HG02571 (cell line): ENCODE measurements around the gene IGFBPL1.
"Not testable (repeated sequence)": the region's sequence is repeated elsewhere in the genome, so short reads cannot be mapped to it uniquely, and the experiment has no call there.

Experiments used
- ATAC-seq: cut with Tn5 transposase; IDR thresholded peaks from one replicate; pipeline ENCODE4 v1.9.1; 2021; ENCODE audit warnings: mild to moderate bottlenecking, moderate library complexity; ENCODE audit not compliant: unreplicated experiment

IGFBPL1 gene

DNA sequence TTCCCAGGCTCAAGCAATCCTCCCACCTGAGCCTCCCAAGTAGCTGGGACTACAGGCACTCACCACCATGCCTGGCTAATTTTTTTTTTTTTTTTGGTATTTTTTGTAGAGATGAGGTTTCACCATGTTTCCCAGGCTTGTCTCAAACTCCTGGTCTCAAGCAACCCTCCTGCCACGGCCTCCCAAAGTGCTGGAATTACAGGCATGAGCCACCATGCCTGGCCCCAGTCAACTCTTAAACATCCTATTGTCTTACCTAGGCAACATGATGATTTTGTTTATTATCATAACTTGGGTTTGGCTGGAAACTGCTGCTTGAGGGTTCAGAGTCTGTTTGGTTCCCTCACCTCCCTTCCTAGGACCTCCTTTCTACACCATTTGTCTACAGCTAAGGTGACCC lies 25.1 kb downstream of the IGFBPL1 start:
- not testable (repeated sequence) for ATAC-seq

DNA sequence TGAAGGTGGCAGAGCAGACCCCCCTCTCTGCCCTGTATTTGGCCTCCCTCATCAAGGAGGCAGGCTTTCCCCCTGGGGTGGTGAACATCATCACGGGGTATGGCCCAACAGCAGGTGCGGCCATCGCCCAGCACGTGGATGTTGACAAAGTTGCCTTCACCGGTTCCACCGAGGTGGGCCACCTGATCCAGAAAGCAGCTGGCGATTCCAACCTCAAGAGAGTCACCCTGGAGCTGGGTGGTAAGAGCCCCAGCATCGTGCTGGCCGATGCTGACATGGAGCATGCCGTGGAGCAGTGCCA lies 27.9 kb downstream of the IGFBPL1 start:
- ATAC-seq, result no peak

DNA sequence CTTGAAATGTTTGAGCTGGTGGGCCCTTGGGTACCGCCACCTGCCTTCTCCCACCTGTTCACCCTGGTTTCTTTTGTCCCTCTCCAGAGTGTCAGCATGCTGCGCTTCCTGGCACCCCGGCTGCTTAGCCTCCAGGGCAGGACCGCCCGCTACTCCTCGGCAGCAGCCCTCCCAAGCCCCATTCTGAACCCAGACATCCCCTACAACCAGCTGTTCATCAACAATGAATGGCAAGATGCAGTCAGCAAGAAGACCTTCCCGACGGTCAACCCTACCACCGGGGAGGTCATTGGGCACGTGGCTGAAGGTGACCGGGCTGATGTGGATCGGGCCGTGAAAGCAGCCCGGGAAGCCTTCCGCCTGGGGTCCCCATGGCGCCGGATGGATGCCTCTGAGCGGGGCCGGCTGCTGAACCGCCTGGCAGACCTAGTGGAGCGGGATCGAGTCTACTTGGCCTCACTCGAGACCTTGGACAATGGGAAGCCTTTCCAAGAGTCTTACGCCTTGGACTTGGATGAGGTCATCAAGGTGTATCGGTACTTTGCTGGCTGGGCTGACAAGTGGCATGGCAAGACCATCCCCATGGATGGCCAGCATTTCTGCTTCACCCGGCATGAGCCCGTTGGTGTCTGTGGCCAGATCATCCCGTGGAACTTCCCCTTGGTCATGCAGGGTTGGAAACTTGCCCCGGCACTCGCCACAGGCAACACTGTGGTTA lies 28.4 kb downstream of the IGFBPL1 start:
- ATAC-seq, result no peak

GRCh38 chr9:38394416-38394815 lies 29.8 kb downstream of the IGFBPL1 start:
- ATAC-seq, result no peak

DNA sequence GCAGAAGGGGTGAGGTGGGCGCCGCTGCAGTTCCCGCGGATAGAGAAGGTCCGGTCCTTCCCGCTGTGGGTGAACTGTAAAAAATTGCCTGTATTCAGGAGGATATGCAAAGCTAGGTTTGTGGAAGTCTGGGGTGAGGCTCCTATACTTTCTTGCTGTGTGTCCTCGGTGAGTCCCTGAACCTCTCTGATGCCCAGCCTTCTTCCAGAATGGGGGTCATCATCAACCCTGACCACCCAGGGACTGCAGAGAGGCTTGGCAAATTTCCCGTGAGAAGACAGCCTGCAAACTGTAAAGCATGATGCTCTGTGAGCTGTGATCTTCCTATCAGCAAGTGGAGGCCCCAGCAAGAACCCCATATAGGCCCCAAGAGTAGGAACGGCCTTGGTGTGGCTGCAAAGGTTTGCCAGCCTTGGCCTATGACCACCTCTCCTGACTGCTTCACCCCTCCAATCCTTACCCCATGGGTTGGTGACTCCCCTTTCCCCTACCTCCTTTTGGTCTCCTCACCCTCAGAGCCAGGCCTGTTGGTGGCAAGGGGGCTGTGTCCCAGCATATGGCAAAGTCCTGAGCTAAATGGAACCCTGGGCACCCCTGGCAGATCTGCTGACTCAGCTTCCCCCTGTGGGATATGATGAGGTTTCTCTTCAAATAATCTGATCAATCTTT lies 31.0 kb downstream of the IGFBPL1 start:
- no peak for ATAC-seq

- ATAC-seq, result peak; percentile 99
Measured at GRCh38 chr9:38392235-38393127, 31.8 kb downstream of the IGFBPL1 start, which contains the start of gene ALDH1B1. TSS of gene ALDH1B1 (plus strand) at chr9:38392702. CDS start at chr9:38395749, 3,047 bp downstream.

DNA sequence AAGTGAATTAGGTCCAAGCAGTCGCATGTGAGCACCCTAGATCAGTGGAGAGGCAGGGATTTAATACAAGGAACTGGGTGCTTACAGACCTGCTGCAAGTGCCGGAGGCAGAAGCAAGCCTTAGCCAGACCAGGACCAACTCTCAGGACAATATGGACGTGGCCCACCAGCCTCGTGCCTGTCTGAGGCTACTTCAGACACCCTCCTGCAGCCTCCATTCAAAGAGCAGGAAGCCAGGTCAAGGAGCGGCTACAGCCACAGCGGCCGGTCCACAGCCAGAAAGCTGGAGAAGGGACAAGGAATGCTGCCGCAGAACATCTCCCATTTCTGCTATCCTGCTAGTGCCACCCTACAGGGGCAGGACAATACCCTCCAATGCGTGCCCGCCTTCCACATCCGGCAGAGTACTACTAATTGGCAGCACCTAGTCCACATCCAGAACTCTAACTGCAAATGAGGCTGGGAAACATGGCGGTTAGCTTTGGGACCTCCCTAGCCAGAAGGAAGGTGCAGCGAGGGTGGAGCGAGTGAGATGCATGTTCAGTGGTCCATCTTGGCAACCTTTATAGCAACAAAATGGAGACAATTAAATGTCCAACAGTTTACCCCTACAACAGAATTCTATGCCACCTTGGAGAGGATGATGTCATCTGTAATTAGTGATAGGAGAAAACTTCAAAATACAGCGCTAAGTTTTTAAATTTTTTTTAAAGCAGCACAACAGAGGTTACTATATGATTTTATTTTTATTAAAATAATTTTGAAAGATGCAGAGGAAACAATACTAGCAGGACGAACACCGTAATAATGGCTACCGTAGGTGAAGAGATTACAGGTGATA lies 32.8 kb downstream of the IGFBPL1 start:
- ATAC-seq, result no peak

DNA sequence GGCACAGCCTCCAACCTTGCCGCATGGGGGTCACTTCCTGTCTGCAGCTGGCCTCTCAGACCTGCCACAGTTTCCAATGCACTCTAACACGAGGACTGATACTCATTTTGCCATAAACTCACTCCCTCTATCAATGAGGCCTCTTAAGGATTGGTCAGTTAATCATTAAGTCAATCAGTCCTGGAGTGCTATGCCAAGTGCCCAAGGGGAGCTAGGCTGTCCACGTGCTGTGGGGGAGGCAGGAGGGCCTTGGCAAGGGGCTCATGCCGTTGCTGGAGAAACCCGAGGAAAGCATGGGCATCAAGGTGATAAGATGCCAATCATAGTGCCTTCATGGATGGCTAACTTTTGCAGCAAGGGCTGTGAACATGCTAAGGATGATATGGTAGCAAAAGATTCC lies 33.4 kb downstream of the IGFBPL1 start:
- no peak for ATAC-seq

- ATAC-seq, result no peak
Measured at GRCh38 chr9:38390442-38390841, 33.8 kb downstream of the IGFBPL1 start.

GRCh38 chr9:38389313-38389712 lies 34.9 kb downstream of the IGFBPL1 start:
- ATAC-seq, result no peak

DNA sequence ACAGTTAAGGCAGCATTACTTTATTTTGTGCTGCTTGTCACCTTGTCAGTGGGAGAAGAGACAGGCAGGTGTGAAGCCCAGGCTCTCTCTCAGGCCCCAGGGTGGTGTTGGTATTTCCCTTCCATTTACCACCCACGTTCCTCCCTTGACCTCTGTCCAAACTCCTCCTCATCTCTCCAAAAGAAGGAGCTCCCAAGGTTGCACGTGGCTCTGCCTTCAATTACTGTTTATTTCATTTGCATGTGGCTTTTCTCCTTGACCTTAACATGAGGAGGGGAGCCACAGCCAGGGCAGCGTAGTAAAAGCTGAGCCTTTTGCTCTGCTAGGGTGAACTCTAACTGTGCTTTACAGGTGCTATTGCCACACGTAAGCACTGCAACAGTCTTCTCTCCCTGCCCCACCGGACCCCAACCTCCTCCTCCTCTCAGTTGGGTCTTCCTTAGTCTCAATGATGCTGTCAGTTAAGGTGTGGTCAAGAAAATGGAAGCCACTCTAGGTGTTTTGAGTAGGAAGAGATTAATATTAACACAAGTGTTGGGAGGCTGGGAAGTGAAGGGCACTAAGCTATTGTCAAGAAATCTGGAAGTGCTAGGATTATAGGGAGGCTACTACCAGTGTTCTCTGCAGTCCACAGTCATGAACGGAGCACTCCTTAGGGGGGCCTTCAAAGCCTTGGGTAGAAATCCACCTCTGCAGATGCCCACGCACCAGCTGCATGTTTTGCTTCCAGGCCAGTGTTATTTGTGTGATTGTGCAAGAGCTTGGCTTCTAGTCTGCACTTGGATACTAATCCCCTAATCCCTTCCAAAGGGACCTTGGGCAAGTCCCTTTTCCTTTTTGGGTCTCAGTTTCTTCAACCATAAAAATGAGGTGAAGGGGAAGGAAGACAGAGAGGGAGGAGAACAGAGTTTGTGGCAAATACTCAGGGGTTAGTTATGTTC lies 35.7 kb downstream of the IGFBPL1 start:
- no peak for ATAC-seq

- no peak for ATAC-seq
Measured at GRCh38 chr9:38387751-38388150, 36.5 kb downstream of the IGFBPL1 start.

GRCh38 chr9:38387066-38387465 lies 37.2 kb downstream of the IGFBPL1 start:
- ATAC-seq, result no peak

GRCh38 chr9:38386319-38386895 lies 37.8 kb downstream of the IGFBPL1 start:
- ATAC-seq, result no peak

DNA sequence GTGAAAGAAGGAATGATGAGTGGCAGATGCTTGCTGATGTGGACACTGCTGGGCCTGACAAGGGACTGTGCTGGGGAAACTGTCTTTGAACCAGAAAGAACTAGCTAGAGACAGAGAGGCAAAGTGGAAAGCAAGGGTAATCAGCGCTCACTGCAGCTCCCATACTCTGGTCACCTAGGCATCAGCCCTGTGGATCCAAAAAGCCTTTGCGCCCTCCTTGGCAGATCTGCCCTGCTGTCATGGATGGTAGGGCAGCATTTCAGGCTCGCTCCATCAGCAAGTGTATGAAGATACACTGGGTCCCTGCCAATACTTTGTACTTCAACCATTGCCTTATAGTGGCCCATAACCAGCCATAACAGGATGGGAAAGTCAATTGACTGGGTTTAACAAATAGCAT lies 38.4 kb downstream of the IGFBPL1 start:
- ATAC-seq, result no peak

DNA sequence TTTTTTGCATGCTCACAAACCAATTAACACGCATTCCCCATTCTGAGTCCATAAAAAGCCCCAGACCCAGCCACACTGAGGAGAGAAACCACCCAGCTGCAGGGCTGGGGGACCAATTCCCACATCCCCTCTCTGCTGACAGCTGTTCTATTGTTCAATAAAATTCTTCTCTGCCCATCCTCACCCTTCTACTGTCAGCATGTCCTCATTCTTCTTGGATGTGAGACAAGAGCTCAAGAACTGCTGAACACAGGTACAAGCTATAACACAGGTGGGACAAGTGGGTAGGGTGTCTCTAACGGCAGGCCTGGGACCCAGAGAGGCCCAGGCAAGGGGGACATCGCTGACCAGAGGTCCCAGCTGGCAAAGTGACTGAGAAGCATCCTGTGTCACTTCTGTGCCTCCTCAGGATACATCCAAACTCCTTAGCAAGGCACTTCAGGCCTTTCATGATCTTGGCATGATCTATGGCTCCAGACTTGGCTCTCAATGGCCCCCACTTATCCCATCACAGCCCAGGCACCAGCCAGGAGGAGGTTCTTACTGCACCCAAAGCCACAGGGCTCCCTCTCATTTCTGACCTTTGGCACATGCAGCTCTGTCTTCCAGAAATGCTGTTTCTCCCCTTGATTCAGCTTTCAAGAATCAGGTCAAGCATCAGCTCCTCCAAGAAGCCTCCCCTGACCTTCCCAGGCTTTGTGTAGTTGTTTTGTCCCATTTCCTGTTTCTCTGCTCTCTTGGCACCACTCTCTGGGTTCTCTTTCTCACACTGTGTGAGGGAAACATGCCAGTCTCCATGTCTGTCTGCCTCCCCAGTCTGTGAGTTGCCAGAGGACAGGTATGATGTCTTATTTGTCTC lies 39.0 kb downstream of the IGFBPL1 start:
- ATAC-seq, result no peak

DNA sequence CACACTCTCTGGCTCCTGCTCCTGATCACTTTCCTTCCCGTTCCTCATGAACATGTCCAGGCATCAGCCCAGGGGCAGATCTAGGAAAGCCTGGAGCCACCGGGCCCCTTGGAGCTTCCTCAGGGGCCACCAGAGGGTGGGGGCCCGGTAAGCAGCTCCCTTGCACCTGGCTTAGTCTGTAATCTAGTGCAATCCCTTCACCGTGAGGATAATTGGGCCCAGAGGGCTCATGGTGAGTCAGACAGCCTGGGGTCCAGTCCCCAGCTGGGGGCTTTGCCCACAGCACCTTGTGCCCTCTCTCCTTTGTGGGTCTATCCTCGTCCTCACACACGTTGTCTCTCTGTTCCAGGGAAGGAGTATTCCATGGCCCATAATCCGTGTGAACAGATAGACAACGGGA lies 42.1 kb downstream of the IGFBPL1 start:
- ATAC-seq, result no peak

DNA sequence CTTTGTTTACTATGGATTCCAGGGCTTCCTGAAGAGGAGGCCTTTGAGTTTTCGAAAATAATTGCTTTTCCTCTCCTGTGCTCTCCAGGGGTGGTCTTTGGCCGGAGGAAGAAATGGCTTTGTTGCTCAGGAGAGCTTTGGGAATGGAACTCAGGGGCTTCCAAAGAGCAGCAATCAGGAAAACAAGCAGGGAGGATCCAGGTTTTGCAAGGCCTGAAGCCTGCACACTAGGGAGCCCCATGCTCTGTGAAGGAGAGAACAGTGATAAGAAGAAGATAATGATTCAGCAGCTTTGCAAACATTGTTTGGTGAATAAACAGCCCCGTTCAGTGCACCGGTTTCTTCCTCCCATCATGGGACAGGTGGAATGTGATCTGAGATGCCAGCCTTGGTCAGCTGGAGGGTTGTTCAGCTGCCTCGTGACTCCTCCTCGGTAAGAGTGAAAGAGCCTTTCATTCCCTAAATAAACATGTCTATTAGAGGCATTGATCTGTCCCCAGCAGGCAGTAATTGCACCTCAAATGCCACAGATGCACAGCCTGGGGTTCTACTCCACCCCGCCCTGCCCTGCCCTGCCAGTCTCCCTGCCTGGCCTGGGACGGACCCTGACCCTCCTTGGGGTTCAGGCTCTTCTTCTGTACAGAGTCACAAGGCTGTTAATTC lies 43.3 kb downstream of the IGFBPL1 start:
- no peak for ATAC-seq
